K562 (cell line): ENCODE results near the gene PLEKHG3. TPM values are rescaled to one million over a fixed set of nuclear protein-coding genes. Genes with fewer than 3 reads are reported as not detected.

Experiments
- ATAC-seq: fragments of 200-7000 bp; cut with Tn5 transposase; 3 replicates; pipeline ENCODE4 v1.9.1; 2020; ENCODE audit warnings: moderate library complexity
- BruUV-seq: library from RNA; stranded (reverse); fragments of 400-500 nt; replicated peaks from 2 replicates; lab custom pipeline; 2021; lab: Mats Ljungman, UMichigan
- CTCF ChIA-PET: fragments of 300-600 bp; formaldehyde crosslinking; extraction: SDS; loops from one replicate; lab custom pipeline; 2021; ENCODE audit warnings: low intra/inter-chr PET ratio; lab: Yijun Ruan, JAX
- POLR2A ChIA-PET: fragments of 300-600, 350-650 bp; sonication (Branson Sonifier 250); formaldehyde crosslinking; extraction: SDS; loops from one replicate; lab custom pipeline; 2021; ENCODE audit warnings: antibody characterized with exemption, inconsistent platforms; lab: Yijun Ruan, JAX
- DNase-seq, 4 experiments: peaks; one replicate each; pipeline versions ENCODE4 v3.0.0 to v3.0.0-alpha.2; 2011 to 2018; ENCODE audit warnings: low spot score in 3 of 4, mixed read lengths in 3 of 4; ENCODE audit errors: extremely low read depth in 1 of 4
- FAIRE-seq: peaks from 2 replicates; lab custom pipeline; 2011; peaks lifted over from hg19 to GRCh38; lab: Jason Lieb, UNC
- H2AFZ ChIP-seq: 2 replicates; pipeline ENCODE4 v1.6.0; 2011; ENCODE audit warnings: low read depth, low read length, control low read depth, inconsistent platforms
- H3K27ac ChIP-seq: fragments of 200-600 bp; 3 replicates; pipeline ENCODE4 v1.8.0; 2011; ENCODE audit warnings: low read depth, mild to moderate bottlenecking, control low read depth, inconsistent platforms, low read length, moderate library complexity, mixed read lengths; ENCODE audit errors: extremely low read depth
- H3K27me3 ChIP-seq, 2 experiments: fragments of 300-600 bp in 1 of 2; 2 replicates in 1 of 2; 3 replicates in 1 of 2; pipeline versions ENCODE4 v1.6.0 to v1.8.0; 2011; ENCODE audit warnings: inconsistent platforms in 2 of 2, low read length in 2 of 2, mild to moderate bottlenecking in 1 of 2, mixed read lengths in 1 of 2, moderate library complexity in 1 of 2; ENCODE audit not compliant: control insufficient read depth in 2 of 2, insufficient read depth in 2 of 2
- H3K36me3 ChIP-seq: fragments of 300-600 bp; 3 replicates; pipeline ENCODE4 v1.8.0; 2011; ENCODE audit warnings: mild to moderate bottlenecking, low read length, inconsistent platforms; ENCODE audit not compliant: control insufficient read depth, insufficient read depth
- H3K4me1 ChIP-seq, 2 experiments: fragments of 200-600 bp in 1 of 2; replicated peaks in 1 of 2; 2 replicates in 1 of 2; 3 replicates in 1 of 2; pipeline versions ENCODE4 v1.5.1 to v1.8.0; 2011; ENCODE audit warnings: inconsistent platforms in 2 of 2, low read length in 2 of 2, mild to moderate bottlenecking in 1 of 2, mixed read lengths in 1 of 2, moderate library complexity in 1 of 2; ENCODE audit not compliant: control insufficient read depth in 2 of 2, insufficient read depth in 2 of 2
- H3K4me2 ChIP-seq: 2 replicates; pipeline ENCODE4 v1.6.1; 2011; ENCODE audit warnings: low read length, control low read depth, inconsistent platforms, mixed read lengths; ENCODE audit not compliant: insufficient read depth
- H3K4me3 ChIP-seq: fragments of 200-600 bp; sonication (generic), shearing (Covaris generic); 2 replicates; pipeline ENCODE4 v1.5.1; 2016; ENCODE audit warnings: control low read depth, inconsistent platforms
- H3K79me2 ChIP-seq: fragments of 200-600 bp; 3 replicates; pipeline ENCODE4 v1.8.0; 2011; ENCODE audit warnings: low read length, inconsistent platforms; ENCODE audit not compliant: control insufficient read depth, insufficient read depth
- H3K9ac ChIP-seq, 2 experiments: 2 replicates each; pipeline versions ENCODE4 v1.6.0 to v1.6.1; 2011; ENCODE audit warnings: low read depth in 2 of 2, low read length in 2 of 2, control low read depth in 1 of 2, inconsistent platforms in 1 of 2, mild to moderate bottlenecking in 1 of 2, mixed read lengths in 1 of 2; ENCODE audit not compliant: insufficient read depth in 1 of 2
- H3K9me1 ChIP-seq: one replicate; pipeline ENCODE4 v1.6.0; 2011; ENCODE audit warnings: inconsistent platforms, mild to moderate bottlenecking, low read length, moderate library complexity; ENCODE audit not compliant: control insufficient read depth, insufficient read depth
- H3K9me3 ChIP-seq: replicated peaks from 2 replicates; pipeline ENCODE4 v1.5.1; 2011; ENCODE audit warnings: low read depth, low read length, inconsistent platforms; ENCODE audit not compliant: control insufficient read depth, insufficient read depth
- H4K20me1 ChIP-seq: replicated peaks from 2 replicates; pipeline ENCODE4 v1.6.1; 2011; ENCODE audit warnings: low read length, inconsistent platforms, mixed read lengths; ENCODE audit not compliant: control insufficient read depth, insufficient read depth
- CBX8 ChIP-seq: fragments of 200-600 bp; sonication (generic); IDR thresholded peaks from 2 replicates; pipeline ENCODE4 v1.6.1; 2012; ENCODE audit warnings: borderline replicate concordance, mixed run types, low read depth, mild to moderate bottlenecking, moderate library complexity, mixed read lengths, low read length, control low read depth, inconsistent platforms; ENCODE audit not compliant: poor library complexity, severe bottlenecking; ENCODE audit errors: extremely low read depth
- CHAMP1 ChIP-seq: fragments of 450-650 bp; IDR thresholded peaks from 2 replicates; pipeline ENCODE4 v1.6.1; 2016; ENCODE audit warnings: mild to moderate bottlenecking
- HMG20A ChIP-seq: fragments of 450-650 bp; formaldehyde crosslinking; conservative IDR thresholded peaks from 2 replicates; pipeline ENCODE4 v1.4.0; 2020; ENCODE audit warnings: mild to moderate bottlenecking, mixed read lengths
- TCF7 ChIP-seq: sonication (generic); IDR thresholded peaks from 2 replicates; pipeline ENCODE4 v1.6.1; 2016; ENCODE audit warnings: antibody characterized with exemption, borderline replicate concordance
- ZFP1 ChIP-seq: fragments of 450-650 bp; formaldehyde crosslinking; IDR thresholded peaks from 2 replicates; pipeline ENCODE4 v1.4.0; 2020; ENCODE audit warnings: mild to moderate bottlenecking, mixed read lengths
- ZFX ChIP-seq: sonication (generic); formaldehyde crosslinking; IDR thresholded peaks from 2 replicates; pipeline ENCODE4 v1.8.0; 2022; ENCODE audit warnings: mild to moderate bottlenecking, missing genetic modification reagents, moderate library complexity
- WGBS: fragments of 100-300 bp; shearing (Covaris generic); methylation state at CpG from one replicate; pipeline ENCODE4 v1.1.6; 2016; ENCODE audit warnings: low coverage, mixed read lengths; ENCODE audit not compliant: insufficient coverage; ENCODE audit errors: missing lambda C conversion rate; 5-methylcytosine and 5-hydroxymethylcytosine counted together
- in situ Hi-C: fragments of 300-500 bp; cut with MboI; formaldehyde crosslinking; loops from 4 replicates; pipeline ENCODE4 v1.15.0; 2018; ENCODE audit warnings: inconsistent platforms, mixed read lengths
- intact Hi-C: fragments of 100-400 bp; cut with micrococcal nuclease; formaldehyde crosslinking; loops from 2 replicates; pipeline ENCODE4 v1.14.2; 2022
- polyA plus RNA-seq, 8 experiments: library from polyadenylated mRNA; depleted of rRNA in 4 of 8; stranded (reverse) in 5 of 8; unstranded in 3 of 8; fragments of >200 nt; fragmentation: Nextera tagmentation in 2 of 8; fragmentation: Illumina TruSeq in 1 of 8; extraction: Ambion mirVana in 2 of 8; extraction: Trizol in 1 of 8; gene quantifications; 2 replicates each; pipeline versions ENCODE4 v1.2.1 to v1.2.3, GENCODE V29; 2011 to 2014; ENCODE audit warnings: inconsistent platforms in 1 of 8, missing spikeins in 1 of 8
- total RNA-seq, 7 experiments: library from RNA; depleted of rRNA in 6 of 7; stranded (reverse); fragments of >200 nt in 6 of 7; fragmentation: Illumina TruSeq in 2 of 7; extraction: Trizol in 2 of 7; gene quantifications; 2 replicates each; pipeline versions ENCODE4 v1.2.1 to v1.2.3, GENCODE V29; 2011 to 2021; ENCODE audit warnings: low replicate concordance in 1 of 7

PLEKHG3 gene
- total and polyA plus RNA-seq, 9 of the 15 experiments (the other 6 are each of a cell fraction or from before 2014, with no cell fraction given), result 0.04 to 0.16 TPM; not detected in 7

- no peak overlapping the region for H3K27ac ChIP-seq
- in situ Hi-C loops (no loop called here), intact Hi-C loops (no loop called here)
- DNase-seq (no peak), ATAC-seq (no peak), FAIRE-seq (no peak)
- no peaks in the 10 kb centered on the region for H3K9me1 ChIP-seq
- H3K4me2 ChIP-seq, result no peak overlapping the region
- H3K9ac ChIP-seq, result no peak overlapping the region
- H3K4me1 ChIP-seq, result peaks cover 0 to 18% of the 10 kb centered on the region in 2 experiments; a peak in 2 of 5 replicates
- H2AFZ ChIP-seq, result no peak overlapping the region
- no peaks in the 10 kb centered on the region for H3K79me2 ChIP-seq
- peaks cover 25 to 37% of the 10 kb centered on the region in 2 experiments for H3K27me3 ChIP-seq
- no peak for TF ChIP-seq HMG20A (CRISPR knock-in tag)
- peak; percentile 41 for TF ChIP-seq CBX8
- no peak for TF ChIP-seq ZFX (CRISPR knock-in tag)
- TF ChIP-seq CHAMP1, result no peak
- no peak for TF ChIP-seq ZFP1 (CRISPR knock-in tag)
- TF ChIP-seq TCF7, result no peak
- ChIA-PET POLR2A (no interaction called here), CTCF (interaction anchor here (0.7 kb wide), 1 partner anchor 23 kb away, joined by 3 read pairs; no protein-coding TSS in a partner anchor)
- BruUV-seq, result no TSS peak
- WGBS, result 0% methylated on average over 4 of the region's 4 CpGs
- H3K36me3 ChIP-seq, result no peaks in the 10 kb centered on the region
- no peak overlapping the region for H3K4me3 ChIP-seq
- H3K9me3 ChIP-seq, result no peaks in the 10 kb centered on the region
- no peaks in the 10 kb centered on the region for H4K20me1 ChIP-seq
Measured at GRCh38 chr14:64700894-64701293, 3.3 kb upstream of the PLEKHG3 start.
